IPS-18c (cell line): Measurements from ENCODE around the gene DCAF5.
"Not testable (repeated sequence)": the region's sequence is repeated elsewhere in the genome, so short reads cannot be mapped to it uniquely, and the experiment has no call there.

Source experiments
- H3K4me3 ChIP-seq: 2 replicates; pipeline ENCODE4 v1.7.0; 2013; ENCODE audit warnings: low read depth, mild to moderate bottlenecking, low read length, moderate library complexity; ENCODE audit not compliant: insufficient read depth
- H3K9me3 ChIP-seq: one replicate; pipeline ENCODE4 v1.6.1; 2013; ENCODE audit warnings: mild to moderate bottlenecking, low read length, moderate library complexity; ENCODE audit not compliant: control insufficient read depth, insufficient read depth

DCAF5 gene

DNA sequence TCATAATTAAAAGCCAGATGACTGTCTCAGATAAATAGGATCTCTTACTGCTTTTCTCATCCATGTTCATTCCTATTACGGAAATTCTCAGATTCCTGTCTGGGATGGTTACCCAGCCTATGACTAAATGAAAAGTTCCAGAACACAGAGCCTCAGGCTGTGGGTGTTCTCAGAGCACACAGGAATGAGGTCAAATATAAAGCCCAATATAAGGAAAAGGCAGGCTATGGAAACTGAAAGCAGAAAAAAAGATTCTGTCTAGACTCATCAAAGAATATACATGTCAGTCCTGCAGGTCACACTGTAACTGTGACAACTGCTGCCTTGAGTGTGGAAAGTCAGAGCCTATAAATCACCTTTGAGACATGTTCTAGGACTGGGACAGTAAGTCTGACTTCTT is 64.3 kb downstream of the DCAF5 start:
- no peaks in the 10 kb centered on the region for H3K9me3 ChIP-seq
- H3K4me3 ChIP-seq, result no peak overlapping the region

DNA sequence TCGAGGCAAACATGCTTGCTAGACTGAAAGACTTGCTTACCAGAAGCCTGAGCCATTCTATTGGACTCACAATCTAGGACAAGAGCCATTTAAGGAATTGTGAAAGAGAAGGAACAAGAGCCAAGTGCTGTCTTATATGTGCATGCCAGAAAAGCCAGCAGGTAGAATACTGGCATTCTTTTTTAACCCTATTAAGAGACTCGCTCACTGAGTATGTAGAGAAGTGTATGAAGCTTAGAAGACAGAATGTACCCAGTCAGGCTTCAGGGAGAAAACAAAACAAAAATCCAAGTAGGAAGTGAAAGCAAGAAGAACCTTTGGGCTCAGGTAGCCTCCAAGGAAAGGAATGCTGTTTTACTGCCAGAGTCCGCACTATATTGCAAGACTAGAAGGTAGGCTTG is 65.9 kb downstream of the DCAF5 start:
- Histone ChIP-seq H3K9me3 (no peaks in the 10 kb centered on the region), H3K4me3 (no peak overlapping the region)

DNA sequence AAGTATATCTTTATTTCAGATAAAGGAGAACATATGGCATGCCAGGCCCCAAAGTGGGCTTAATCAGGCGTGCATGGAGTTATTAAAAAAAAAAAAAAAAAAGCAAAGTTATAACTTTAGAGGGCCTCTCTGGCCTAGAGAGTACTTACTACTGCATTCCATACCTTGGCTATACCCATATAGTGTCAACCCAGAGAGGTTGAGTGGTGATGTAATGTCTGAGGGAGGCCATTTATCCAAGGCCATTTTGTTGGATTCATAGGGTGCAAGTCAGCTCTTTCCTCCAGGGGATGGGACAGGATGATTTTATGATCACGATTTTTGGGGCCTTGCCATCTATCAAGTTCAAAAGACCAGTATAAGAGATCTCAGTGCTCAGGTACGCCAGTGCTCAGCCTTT is 66.4 kb downstream of the DCAF5 start:
- Histone ChIP-seq H3K4me3 (no peak overlapping the region), H3K9me3 (no peaks in the 10 kb centered on the region)

DNA sequence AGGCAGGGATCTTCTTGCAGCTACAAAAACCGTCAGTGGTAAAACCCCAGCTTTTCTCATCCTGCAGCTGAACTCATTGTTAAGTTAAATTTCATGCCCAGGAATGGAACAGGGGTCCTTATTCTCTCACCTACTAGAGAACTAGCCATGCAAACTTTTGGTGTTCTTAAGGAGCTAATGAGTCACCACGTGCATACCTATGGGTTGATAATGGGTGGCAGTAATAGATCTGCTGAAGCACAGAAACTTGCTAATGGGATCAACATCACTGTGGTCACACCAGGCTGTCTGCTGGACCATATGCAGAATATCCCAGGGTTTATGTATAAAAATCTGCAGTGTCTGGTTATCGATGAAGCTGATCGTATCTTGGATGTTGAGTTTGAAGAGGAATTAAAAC is 68.9 kb downstream of the DCAF5 start:
- no peak overlapping the region for H3K4me3 ChIP-seq

DNA sequence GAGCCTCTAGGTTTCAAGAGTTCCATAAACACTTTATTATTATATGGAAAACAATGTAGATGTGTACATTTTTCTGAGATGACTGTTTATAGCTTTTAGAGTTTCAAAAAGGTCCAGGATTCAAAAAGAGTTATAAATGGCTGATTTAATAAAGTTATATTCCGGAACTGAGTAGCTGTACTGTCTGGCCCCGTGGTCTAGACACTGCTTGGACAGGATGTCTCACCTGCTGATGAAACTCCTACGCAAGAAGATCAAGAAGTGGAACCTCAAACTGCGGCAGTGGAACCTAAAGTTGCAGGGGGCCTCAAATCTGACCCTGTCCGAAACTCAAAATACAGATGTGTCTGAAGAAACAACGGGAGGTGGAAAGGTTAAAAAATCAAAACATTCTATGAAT is 69.7 kb downstream of the DCAF5 start:
- Histone ChIP-seq H3K4me3 (no peak overlapping the region), H3K9me3 (no peaks in the 10 kb centered on the region)

More for the DNA sequence above, 68.9 kb downstream of the DCAF5 start:
- no peaks in the 10 kb centered on the region for H3K9me3 ChIP-seq

DNA sequence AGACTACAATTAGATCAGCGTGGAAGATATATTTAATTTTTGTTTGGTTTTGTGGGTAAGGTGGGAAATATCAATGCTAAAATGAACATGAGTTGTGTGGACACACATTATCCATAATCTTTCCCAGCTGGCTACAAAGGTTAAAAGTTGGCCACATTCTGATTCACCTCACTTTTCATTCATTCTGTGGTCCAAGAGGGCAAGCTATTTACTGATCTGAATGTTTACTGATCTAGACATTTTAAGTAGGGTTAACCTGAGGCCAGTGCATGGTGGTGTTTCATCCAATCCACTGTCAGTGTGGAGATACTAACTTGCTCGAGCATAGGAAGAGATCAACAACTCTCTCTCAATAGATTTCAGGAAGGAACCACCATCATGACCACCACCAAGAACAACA is 71.6 kb downstream of the DCAF5 start:
- Histone ChIP-seq H3K9me3 (no peaks in the 10 kb centered on the region), H3K4me3 (no peak overlapping the region)

DNA sequence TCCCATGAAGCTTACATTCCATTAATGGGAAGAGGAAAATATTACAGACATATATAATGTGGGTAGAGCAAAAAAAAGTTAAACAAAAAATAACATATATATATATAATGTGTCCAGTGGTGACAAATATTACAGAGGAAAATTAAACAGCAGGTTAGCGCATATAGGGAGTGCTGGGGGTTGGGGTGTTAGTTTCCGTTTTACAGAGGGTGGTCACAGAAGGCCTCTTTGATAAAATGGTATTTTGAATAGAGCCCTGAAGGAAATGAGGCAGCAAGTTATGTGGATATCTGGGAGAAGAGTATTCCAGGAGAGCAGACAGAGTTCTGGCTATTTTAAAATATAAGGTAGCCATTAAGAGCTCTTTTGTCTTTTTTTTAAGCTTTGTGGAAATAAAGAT is 73.2 kb downstream of the DCAF5 start:
- H3K4me3 ChIP-seq, result no peak overlapping the region

DNA sequence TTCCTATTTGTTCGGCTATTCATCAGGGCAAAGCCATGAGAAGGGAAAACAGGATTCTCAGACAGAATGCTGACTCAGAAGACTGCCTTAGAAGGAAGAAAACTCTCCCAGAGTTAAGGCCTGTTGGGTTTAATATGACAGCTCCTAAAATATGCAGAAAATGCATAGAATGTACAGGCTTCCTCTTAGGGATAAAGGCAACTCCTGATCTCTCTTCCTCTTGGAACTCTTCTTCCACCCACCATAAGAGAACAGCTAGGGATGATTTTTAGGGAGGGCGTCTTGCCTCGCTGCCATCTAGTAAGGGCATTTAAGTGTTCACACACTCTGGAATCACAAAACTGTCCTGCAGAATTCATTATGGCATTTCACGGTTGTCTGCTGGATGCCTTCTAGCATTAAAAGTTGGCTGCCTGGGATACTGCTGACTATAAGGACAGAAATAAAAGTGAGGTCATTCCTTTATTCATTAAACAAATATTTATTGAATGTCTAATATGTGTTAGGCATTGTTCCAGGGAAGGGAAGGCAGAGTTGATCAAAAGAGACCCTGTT is 73.7 kb downstream of the DCAF5 start:
- no peaks in the 10 kb centered on the region for H3K9me3 ChIP-seq
- H3K4me3 ChIP-seq, result no peak overlapping the region

More for the DNA sequence above, 73.2 kb downstream of the DCAF5 start:
- no peaks in the 10 kb centered on the region for H3K9me3 ChIP-seq

DNA sequence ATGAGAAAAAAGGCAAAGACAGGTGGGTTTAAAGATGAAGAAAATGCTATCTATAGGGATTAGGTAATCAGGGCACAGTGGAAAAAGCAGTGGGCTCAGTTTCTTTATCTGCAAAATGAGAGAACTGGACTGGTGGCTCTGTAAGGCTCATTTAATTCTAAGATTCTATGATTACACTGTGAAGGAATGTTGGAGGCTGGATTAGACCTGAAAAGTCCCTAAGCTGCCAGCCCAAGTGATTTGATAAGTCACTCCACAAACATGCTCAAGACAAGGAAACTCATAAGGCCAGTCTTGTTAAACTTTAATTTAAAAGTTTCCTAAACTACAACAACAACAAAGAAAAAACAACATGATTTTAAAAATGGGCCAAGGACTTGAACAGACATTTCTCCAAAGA is 75.1 kb downstream of the DCAF5 start:
- no peaks in the 10 kb centered on the region for H3K9me3 ChIP-seq

DNA sequence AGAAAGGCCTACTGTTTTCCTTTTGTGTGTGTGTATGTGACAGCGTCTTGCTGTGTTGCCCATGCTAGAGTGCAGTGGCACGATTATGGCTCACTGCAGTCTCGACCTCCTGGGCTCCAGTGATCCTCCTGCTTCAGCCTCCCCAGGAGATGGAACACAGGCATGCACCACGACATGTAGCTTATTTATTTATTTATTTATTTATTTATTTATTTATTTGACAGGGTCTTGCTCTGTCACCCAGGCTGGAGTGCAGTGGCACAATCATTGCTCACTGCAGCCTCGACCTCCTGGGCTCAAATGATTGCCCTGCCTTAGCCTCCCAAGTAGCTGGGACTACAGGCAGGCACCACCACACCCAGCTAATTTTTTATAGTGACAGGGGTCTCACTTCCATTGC is 75.7 kb downstream of the DCAF5 start:
- not testable (repeated sequence) for H3K4me3 ChIP-seq

More for the DNA sequence above, 75.1 kb downstream of the DCAF5 start:
- no peak overlapping the region for H3K4me3 ChIP-seq

DNA sequence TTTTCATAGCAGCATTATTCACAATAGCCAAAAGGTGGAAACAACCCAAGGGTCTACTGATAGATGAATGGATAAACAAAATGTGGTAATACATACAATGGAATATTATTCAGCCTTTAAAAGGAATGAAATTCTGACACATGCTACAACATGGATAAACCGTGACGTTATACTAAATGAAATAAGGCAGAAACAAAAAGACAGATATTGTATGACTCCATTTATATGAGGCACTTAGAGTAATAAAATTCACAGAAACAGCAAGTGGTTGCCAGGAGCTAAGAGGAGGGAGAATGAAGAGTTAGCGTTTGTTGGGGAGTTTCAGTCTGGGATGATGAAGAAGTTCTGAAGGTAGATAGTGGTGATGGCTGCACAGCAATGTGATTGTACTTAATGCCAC is 76.6 kb downstream of the DCAF5 start:
- Histone ChIP-seq H3K4me3 (no peak overlapping the region), H3K9me3 (no peaks in the 10 kb centered on the region)

More for the DNA sequence above, 75.7 kb downstream of the DCAF5 start:
- not testable (repeated sequence) for H3K9me3 ChIP-seq

DNA sequence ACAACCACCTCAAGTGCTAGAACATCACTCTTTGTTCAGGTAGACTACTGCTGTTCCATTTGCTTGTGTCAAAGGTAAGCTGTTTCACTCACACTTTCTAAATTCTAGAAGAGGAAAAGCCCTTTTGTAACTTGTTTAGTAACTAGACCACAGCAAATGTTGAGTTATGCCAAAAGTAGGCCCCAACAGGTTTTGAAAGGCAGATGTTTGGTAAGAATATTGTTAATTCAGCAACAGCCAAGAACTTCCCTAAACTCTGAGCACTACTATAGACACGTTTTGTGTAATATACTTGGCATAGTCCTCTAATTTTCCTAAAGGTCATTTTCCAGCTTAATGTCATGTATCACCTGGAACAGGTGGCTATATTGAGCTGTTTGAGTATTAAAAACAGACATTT is 79.0 kb downstream of the DCAF5 start:
- Histone ChIP-seq H3K4me3 (no peak overlapping the region), H3K9me3 (no peaks in the 10 kb centered on the region)

DNA sequence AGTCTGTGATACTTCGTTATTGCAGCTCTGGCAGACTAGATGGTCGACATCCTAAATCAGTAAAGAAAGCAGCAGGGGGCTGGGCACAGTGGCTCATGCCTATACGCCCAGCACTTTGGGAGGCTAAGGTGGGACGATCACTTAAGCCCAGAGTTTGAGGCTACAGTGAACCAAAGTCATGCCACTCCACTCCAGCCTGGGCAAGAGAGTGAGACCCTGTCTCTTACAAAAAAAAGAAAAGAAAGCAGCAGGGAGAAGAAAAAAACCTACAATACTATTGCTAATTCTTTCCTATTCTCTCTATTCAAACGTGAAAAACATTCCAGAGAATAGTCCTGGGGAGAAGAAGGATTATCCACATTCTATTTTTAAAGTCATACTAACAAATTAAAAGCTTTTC is 79.5 kb downstream of the DCAF5 start:
- Histone ChIP-seq H3K9me3 (no peaks in the 10 kb centered on the region), H3K4me3 (no peak overlapping the region)

DNA sequence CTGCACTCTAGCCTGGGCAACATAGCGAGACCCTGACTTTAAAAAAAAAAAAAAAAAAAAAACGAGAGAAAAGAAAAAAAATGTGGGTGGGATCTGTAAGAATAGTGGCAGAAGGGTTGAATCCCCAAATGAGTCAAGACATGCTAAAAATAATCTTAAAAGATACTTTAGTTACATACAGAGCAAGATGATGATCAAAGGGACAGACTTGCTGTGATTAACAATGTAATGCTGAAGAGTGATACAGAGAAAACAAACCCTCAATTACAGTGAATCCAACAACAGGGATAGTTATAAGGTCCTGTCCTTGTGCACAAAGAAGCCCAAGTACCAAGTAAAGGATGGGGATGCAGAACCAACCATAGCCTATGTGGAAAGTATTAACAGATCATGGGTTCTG is 80.3 kb downstream of the DCAF5 start:
- no peaks in the 10 kb centered on the region for H3K9me3 ChIP-seq

DNA sequence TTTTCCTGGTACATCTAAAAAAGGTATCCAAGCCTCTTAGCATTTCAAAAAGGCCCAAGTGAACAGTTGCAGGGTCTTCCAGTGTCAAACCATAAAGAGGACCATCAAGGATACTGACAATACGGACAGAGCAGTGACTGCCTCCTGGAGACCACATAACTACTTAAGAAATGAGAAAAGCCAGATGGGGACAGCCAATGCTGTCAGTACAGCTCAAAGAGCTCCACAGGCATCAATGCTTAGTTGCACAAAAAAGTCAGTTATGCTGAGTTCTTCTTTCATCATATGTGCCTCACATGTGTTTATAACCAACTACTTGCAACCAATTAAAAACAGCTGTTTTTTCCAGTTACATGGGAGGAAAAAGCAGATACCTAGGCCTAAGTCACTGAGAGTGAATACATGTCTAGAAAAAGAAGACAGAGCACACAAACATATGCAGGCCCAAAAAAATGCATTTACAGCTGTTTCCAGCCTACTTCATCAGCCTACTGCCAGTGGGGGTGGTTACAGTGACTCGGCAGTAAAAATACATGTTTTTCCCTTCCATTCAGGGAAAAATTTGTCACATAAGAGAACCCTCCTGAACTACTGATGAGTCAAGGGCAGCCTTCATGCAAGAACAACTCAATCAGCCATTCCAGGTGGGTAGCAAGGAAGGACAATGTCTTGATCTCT is 84.0 kb downstream of the DCAF5 start:
- Histone ChIP-seq H3K4me3 (no peak overlapping the region), H3K9me3 (no peaks in the 10 kb centered on the region)

More for the DNA sequence above, 80.3 kb downstream of the DCAF5 start:
- H3K4me3 ChIP-seq, result no peak overlapping the region

DNA sequence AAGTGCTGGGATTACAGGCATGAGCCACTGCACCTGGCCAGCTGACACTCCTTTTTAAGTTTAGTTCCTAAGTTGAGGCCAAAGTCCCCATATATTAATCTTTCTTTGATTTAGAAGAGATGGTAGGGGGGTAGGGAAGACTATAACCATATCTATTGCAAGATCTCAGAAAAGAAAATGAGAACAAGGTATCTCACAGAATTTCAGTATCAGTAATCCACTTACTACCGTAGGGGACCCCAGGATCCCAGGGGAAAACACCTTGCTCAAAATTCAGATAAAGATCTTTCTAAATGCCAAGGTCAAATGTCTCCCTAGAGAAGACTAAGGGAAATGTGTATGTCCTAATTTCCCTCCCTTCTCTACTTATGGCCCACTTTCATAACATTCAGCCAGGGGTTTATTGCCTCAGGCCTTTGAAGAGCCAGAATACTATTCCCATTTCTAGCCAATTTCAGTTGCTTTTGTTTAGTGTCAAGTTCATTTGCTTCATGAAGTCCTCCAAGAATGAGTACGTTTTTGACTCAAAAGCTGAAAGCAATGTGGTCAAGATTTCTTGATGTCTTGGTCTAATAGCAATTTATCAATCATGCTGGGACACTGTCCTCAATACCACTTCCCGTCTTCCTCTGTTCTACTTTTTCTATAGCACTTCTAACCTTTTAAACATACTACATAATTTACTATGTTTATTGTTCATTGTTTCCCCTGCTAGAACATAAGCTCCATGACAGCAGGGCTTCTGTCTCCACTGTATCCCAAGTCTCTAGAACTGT is 86.3 kb downstream of the DCAF5 start:
- Histone ChIP-seq H3K4me3 (no peak overlapping the region), H3K9me3 (no peaks in the 10 kb centered on the region)

DNA sequence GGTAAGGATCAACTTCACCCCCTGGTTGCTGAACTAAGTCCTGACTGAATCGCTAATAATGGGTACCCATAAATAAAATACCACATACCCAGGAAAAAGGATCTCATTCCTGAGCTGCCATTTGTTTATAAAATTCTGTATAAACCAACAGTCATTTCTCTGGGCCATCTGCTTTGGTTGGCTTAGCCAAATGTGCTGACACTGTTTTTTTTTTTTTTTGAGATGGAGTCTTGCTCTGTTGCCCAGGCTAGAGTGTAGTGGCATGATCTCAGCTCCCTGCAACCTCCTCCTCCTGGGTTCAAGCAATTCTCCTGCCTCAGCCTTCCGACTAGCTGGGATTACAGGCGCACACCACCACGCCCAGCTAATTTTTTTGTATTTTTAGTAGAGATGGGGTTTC is 87.0 kb downstream of the DCAF5 start:
- H3K4me3 ChIP-seq, H3K9me3 ChIP-seq: not testable (repeated sequence)

DNA sequence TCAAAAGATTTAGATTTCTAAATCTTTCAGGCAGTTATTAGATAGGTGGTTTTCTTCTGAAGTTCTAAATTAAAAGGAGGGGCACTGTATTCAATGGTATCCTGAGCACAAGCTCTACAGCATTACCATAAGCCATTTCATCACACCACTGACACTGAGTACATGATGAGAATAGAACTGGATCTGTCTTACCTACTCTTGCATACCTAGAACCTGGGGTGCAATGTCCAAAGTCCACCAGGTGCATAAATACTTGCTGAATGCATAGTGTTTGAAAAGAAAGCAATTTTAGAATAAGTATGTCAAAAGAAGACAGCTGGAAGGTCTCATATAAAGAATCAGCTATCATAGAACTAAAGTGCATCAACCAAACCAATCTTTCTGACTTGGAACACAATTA is 88.3 kb downstream of the DCAF5 start:
- H3K4me3 ChIP-seq, result no peak overlapping the region
- H3K9me3 ChIP-seq, result no peaks in the 10 kb centered on the region
